Measurements from ENCODE around the gene CSF3. TPM values are rescaled to one million over a fixed set of nuclear protein-coding genes. Genes with fewer than 3 reads are reported as not detected.
"Not testable (repeated sequence)": the region's sequence is repeated elsewhere in the genome, so short reads cannot be mapped to it uniquely, and the experiment has no call there.

Gene CSF3
- total RNA-seq, 1 donor from 2014 or later = not detected

DNA sequence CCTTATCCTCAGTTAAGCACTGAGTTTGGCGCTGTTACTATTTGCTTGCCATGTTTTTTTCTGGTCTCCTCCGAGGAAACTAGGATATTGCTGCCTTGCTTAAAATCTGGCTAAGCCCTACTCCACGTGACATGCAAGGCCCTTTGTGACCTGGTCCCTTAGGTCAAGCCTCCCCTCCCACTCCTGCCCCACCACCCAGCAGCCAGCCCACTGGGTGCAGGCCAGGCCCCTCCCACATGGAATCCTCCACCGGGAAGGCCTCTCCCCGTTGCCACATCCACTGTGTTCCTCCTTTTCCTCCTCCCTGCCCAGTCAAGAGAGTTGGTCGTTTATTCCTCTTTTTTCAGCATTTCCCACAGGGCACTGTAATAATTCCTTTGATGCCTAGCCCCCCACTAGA lies 18.4 kb upstream of the CSF3 start:
- Histone ChIP-seq H3F3A (ENCODE audit: low read depth) (peaks cover 11% of the 10 kb centered on the region), H3K27ac (no peak overlapping the region), H3K4me3 (no peak overlapping the region), H3K4me2 (no peak overlapping the region), H3K9ac (no peak overlapping the region), H3K27me3 (no peaks in the 10 kb centered on the region), H3K9me3 (ENCODE audit: low read depth) (no peaks in the 10 kb centered on the region), H3K36me3 (no peaks in the 10 kb centered on the region), H3K79me2 (ENCODE audit: low read depth) (no peaks in the 10 kb centered on the region), H2AFZ (replicated peaks) (no peak overlapping the region), H3K4me1 (no peaks in the 10 kb centered on the region), H4K20me1 (ENCODE audit: low read depth) (no peaks in the 10 kb centered on the region)
- H3K36me3 Mint-ChIP-seq = peaks cover 21% of the 10 kb centered on the region
- no peaks in the 10 kb centered on the region for H3K4me1 Mint-ChIP-seq
- H3K27ac Mint-ChIP-seq = peak overlapping the region; percentile 42
- H3K4me3 Mint-ChIP-seq = peak overlapping the region; percentile 18
- no peak for DNase-seq (ENCODE audit: low spot score)
- H3K9me3 Mint-ChIP-seq = no peaks in the 10 kb centered on the region
- no peaks in the 10 kb centered on the region for H3K27me3 Mint-ChIP-seq (ENCODE audit: insufficient read depth, low read depth)
- TF ChIP-seq, protein P1, sequence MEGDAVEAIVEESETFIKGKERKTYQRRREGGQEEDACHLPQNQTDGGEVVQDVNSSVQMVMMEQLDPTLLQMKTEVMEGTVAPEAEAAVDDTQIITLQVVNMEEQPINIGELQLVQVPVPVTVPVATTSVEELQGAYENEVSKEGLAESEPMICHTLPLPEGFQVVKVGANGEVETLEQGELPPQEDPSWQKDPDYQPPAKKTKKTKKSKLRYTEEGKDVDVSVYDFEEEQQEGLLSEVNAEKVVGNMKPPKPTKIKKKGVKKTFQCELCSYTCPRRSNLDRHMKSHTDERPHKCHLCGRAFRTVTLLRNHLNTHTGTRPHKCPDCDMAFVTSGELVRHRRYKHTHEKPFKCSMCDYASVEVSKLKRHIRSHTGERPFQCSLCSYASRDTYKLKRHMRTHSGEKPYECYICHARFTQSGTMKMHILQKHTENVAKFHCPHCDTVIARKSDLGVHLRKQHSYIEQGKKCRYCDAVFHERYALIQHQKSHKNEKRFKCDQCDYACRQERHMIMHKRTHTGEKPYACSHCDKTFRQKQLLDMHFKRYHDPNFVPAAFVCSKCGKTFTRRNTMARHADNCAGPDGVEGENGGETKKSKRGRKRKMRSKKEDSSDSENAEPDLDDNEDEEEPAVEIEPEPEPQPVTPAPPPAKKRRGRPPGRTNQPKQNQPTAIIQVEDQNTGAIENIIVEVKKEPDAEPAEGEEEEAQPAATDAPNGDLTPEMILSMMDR (IDR thresholded peaks at IDR 0.05) = no peak
- TF ChIP-seq EZH2phosphoT487 (IDR thresholded peaks at IDR 0.05) (no peak), EZH2 (IDR thresholded peaks at IDR 0.05) (no peak)

DNA sequence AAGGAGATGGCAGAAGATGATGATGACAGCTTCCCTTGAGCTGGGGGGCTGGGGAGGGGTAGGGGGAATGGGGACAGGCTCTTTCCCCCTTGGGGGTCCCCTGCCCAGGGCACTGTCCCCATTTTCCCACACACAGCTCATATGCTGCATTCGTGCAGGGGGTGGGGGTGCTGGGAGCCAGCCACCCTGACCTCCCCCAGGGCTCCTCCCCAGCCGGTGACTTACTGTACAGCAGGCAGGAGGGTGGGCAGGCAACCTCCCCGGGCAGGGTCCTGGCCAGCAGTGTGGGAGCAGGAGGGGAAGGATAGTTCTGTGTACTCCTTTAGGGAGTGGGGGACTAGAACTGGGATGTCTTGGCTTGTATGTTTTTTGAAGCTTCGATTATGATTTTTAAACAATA lies 17.7 kb upstream of the CSF3 start:
- Histone ChIP-seq H3K27ac (no peak overlapping the region), H3K4me3 (no peak overlapping the region), H3F3A (ENCODE audit: low read depth) (peaks cover 11% of the 10 kb centered on the region), H3K9ac (no peak overlapping the region), H3K4me2 (no peak overlapping the region), H4K20me1 (ENCODE audit: low read depth) (no peaks in the 10 kb centered on the region), H3K4me1 (no peaks in the 10 kb centered on the region), H3K27me3 (no peaks in the 10 kb centered on the region), H3K36me3 (no peaks in the 10 kb centered on the region), H2AFZ (replicated peaks) (no peak overlapping the region), H3K79me2 (ENCODE audit: low read depth) (no peaks in the 10 kb centered on the region), H3K9me3 (ENCODE audit: low read depth) (no peaks in the 10 kb centered on the region)
- H3K27me3 Mint-ChIP-seq (ENCODE audit: insufficient read depth, low read depth) = no peaks in the 10 kb centered on the region
- H3K9me3 Mint-ChIP-seq = no peaks in the 10 kb centered on the region
- H3K4me3 Mint-ChIP-seq = no peak overlapping the region
- no peak for DNase-seq (ENCODE audit: low spot score)
- H3K36me3 Mint-ChIP-seq = peaks cover 21% of the 10 kb centered on the region
- H3K4me1 Mint-ChIP-seq = no peaks in the 10 kb centered on the region
- no peak overlapping the region for H3K27ac Mint-ChIP-seq
- TF ChIP-seq EZH2 (IDR thresholded peaks at IDR 0.05) (no peak), EZH2phosphoT487 (IDR thresholded peaks at IDR 0.05) (no peak)
- TF ChIP-seq, protein P1 (IDR thresholded peaks at IDR 0.05) = no peak

GRCh38 chr17:39999067-39999466 lies 16.2 kb upstream of the CSF3 start:
- DNase-seq (ENCODE audit: low spot score) = no peak
- Histone ChIP-seq H3K79me2 (ENCODE audit: low read depth) (no peaks in the 10 kb centered on the region), H4K20me1 (ENCODE audit: low read depth) (no peaks in the 10 kb centered on the region), H3K36me3 (no peaks in the 10 kb centered on the region), H3K4me2 (no peak overlapping the region), H3K9me3 (ENCODE audit: low read depth) (no peaks in the 10 kb centered on the region), H3F3A (ENCODE audit: low read depth) (peaks cover 11% of the 10 kb centered on the region), H2AFZ (replicated peaks) (no peak overlapping the region), H3K4me1 (no peaks in the 10 kb centered on the region), H3K27ac (no peak overlapping the region), H3K27me3 (no peaks in the 10 kb centered on the region), H3K4me3 (no peak overlapping the region), H3K9ac (no peak overlapping the region)
- Mint-ChIP-seq H3K4me3 (no peak overlapping the region), H3K27me3 (ENCODE audit: insufficient read depth, low read depth) (peaks cover under 1% of the 10 kb centered on the region), H3K4me1 (no peaks in the 10 kb centered on the region), H3K27ac (no peak overlapping the region), H3K36me3 (peaks cover 18% of the 10 kb centered on the region), H3K9me3 (no peaks in the 10 kb centered on the region)
- no peak for TF ChIP-seq EZH2 (IDR thresholded peaks at IDR 0.05)

GRCh38 chr17:40000161-40000560 lies 15.1 kb upstream of the CSF3 start:
- H3K9ac ChIP-seq = no peak overlapping the region
- H3K36me3 Mint-ChIP-seq = peaks cover 13% of the 10 kb centered on the region
- no peaks in the 10 kb centered on the region for H3K36me3 ChIP-seq
- H3K27me3 ChIP-seq = no peaks in the 10 kb centered on the region
- no peaks in the 10 kb centered on the region for H3K4me1 Mint-ChIP-seq
- TF ChIP-seq, protein P1 (IDR thresholded peaks at IDR 0.05) = no peak
- no peak for TF ChIP-seq EZH2 (IDR thresholded peaks at IDR 0.05)
- no peak for TF ChIP-seq EZH2phosphoT487 (IDR thresholded peaks at IDR 0.05)
- H3K27ac Mint-ChIP-seq = no peak overlapping the region
- no peak overlapping the region for H3K4me3 ChIP-seq
- H3K27me3 Mint-ChIP-seq (ENCODE audit: insufficient read depth, low read depth) = peaks cover 2% of the 10 kb centered on the region
- no peak for DNase-seq (ENCODE audit: low spot score)
- H3K79me2 ChIP-seq (ENCODE audit: low read depth) = no peaks in the 10 kb centered on the region
- H2AFZ ChIP-seq (replicated peaks) = no peak overlapping the region
- H4K20me1 ChIP-seq (ENCODE audit: low read depth) = no peaks in the 10 kb centered on the region
- H3K9me3 ChIP-seq (ENCODE audit: low read depth) = no peaks in the 10 kb centered on the region
- H3K27ac ChIP-seq = peak overlapping the region; percentile 29
- no peaks in the 10 kb centered on the region for H3K4me1 ChIP-seq
- no peaks in the 10 kb centered on the region for H3K9me3 Mint-ChIP-seq
- H3K4me3 Mint-ChIP-seq = no peak overlapping the region
- H3K4me2 ChIP-seq = no peak overlapping the region
- peaks cover 11% of the 10 kb centered on the region for H3F3A ChIP-seq (ENCODE audit: low read depth)

DNA sequence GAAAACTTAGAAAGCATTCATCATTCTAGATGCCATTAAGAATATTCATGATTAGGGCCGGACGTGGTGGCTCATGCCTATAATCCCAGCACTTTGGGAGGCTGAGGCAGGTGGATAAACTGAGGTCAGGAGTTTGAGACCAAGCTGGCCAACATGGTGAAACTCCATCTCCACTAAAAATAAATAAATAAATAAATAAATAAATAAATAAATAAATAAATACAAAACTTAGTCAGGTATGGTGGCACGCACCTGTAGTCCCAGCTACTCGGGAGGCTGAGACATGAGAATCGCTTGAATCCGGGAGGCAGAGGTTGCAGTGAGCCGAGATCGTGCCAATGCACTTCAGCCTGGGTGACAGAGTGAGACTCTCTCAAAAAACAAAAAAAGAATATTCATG lies 13.9 kb upstream of the CSF3 start:
- not testable (repeated sequence) for H3K36me3 Mint-ChIP-seq; H3K4me2 ChIP-seq; H3K79me2 ChIP-seq (ENCODE audit: low read depth); H3K27me3 Mint-ChIP-seq (ENCODE audit: insufficient read depth, low read depth); H3K27me3 ChIP-seq; H3K9me3 Mint-ChIP-seq; H3K9ac ChIP-seq; H2AFZ ChIP-seq (replicated peaks); DNase-seq (ENCODE audit: low spot score); H3K4me1 ChIP-seq; H3K4me1 Mint-ChIP-seq; H3K27ac ChIP-seq; H3K9me3 ChIP-seq (ENCODE audit: low read depth); H3K4me3 ChIP-seq; H3K36me3 ChIP-seq; H4K20me1 ChIP-seq (ENCODE audit: low read depth); H3K4me3 Mint-ChIP-seq; H3K27ac Mint-ChIP-seq
- H3F3A ChIP-seq (ENCODE audit: low read depth) = peaks cover 11% of the 10 kb centered on the region

Measured in neural progenitor cell (in vitro differentiated cells).